ENCODE measurements around the gene LRRN4CL. TPM values are rescaled to one million over a fixed set of nuclear protein-coding genes. Genes with fewer than 3 reads are reported as not detected.

The LRRN4CL gene
- total RNA-seq, 1 donor = 13.8 TPM

Small RNAs within 50 kb of the gene (small RNA-seq; reads per million reads assigned to genes)
- gene SNORA57 = not detected

Other genes starting within 250 kb of the LRRN4CL start
- 646 and 720 TPM in 2 replicates for gene AHNAK, start 142.7 kb downstream of the LRRN4CL start, total RNA-seq
- gene EEF1G, start 115.6 kb downstream of the LRRN4CL start, total RNA-seq = 1,004 and 1,049 TPM in 2 replicates
- 6.5 and 7.6 TPM in 2 replicates for gene TUT1, start 98.0 kb downstream of the LRRN4CL start, total RNA-seq
- gene MTA2, start 87.7 kb downstream of the LRRN4CL start, total RNA-seq = 102 and 105 TPM in 2 replicates
- gene EML3, start 76.8 kb downstream of the LRRN4CL start, total RNA-seq = 26.4 and 29.5 TPM in 2 replicates
- gene ROM1, start 76.3 kb downstream of the LRRN4CL start, total RNA-seq = 6.5 TPM in 2 replicates
- 27.1 and 30.8 TPM in 2 replicates for gene B3GAT3, start 67.5 kb downstream of the LRRN4CL start, total RNA-seq
- 219 and 242 TPM in 2 replicates for gene GANAB, start 42.9 kb downstream of the LRRN4CL start, total RNA-seq
- 19.2 and 20.6 TPM in 2 replicates for gene INTS5, start 36.2 kb downstream of the LRRN4CL start, total RNA-seq
- gene C11orf98, start 24.3 kb downstream of the LRRN4CL start, total RNA-seq = 13.3 and 17.4 TPM in 2 replicates
- gene CSKMT, start 24.2 kb downstream of the LRRN4CL start, total RNA-seq = 6.2 and 11.2 TPM in 2 replicates
- gene UQCC3, start 17.9 kb downstream of the LRRN4CL start, total RNA-seq = 4.4 and 5.8 TPM in 2 replicates
- gene LBHD1, start 17.3 kb downstream of the LRRN4CL start, total RNA-seq = 7.6 and 8.0 TPM in 2 replicates
- gene UBXN1, start 10.5 kb downstream of the LRRN4CL start, total RNA-seq = 98.1 and 107 TPM in 2 replicates
- gene BSCL2, start 17.9 kb upstream of the LRRN4CL start, total RNA-seq = 63.6 and 67.7 TPM in 2 replicates
- not detected in 2 replicates for gene GNG3, start 18.1 kb upstream of the LRRN4CL start, total RNA-seq
- 13.0 and 18.8 TPM in 2 replicates for gene HNRNPUL2, start 37.9 kb upstream of the LRRN4CL start, total RNA-seq
- 34.0 and 35.9 TPM in 2 replicates for gene TTC9C, start 39.0 kb upstream of the LRRN4CL start, total RNA-seq
- gene ZBTB3, start 64.6 kb upstream of the LRRN4CL start, total RNA-seq = 13.0 TPM in 2 replicates
- gene POLR2G, start 72.0 kb upstream of the LRRN4CL start, total RNA-seq = 48.3 and 57.9 TPM in 2 replicates
- gene TAF6L, start 81.9 kb upstream of the LRRN4CL start, total RNA-seq = 21.2 and 22.1 TPM in 2 replicates
- 37.4 and 51.4 TPM in 2 replicates for gene TMEM179B, start 97.9 kb upstream of the LRRN4CL start, total RNA-seq
- gene TMEM223, start 102.5 kb upstream of the LRRN4CL start, total RNA-seq = 9.0 and 11.5 TPM in 2 replicates
- 25.6 and 31.1 TPM in 2 replicates for gene NXF1, start 115.9 kb upstream of the LRRN4CL start, total RNA-seq
- 35.8 and 40.7 TPM in 2 replicates for gene STX5, start 142.5 kb upstream of the LRRN4CL start, total RNA-seq
- not detected in 2 replicates for gene TEX54, start 143.3 kb upstream of the LRRN4CL start, total RNA-seq
- 31.2 and 34.0 TPM in 2 replicates for gene WDR74, start 150.1 kb upstream of the LRRN4CL start, total RNA-seq
- 217 and 259 TPM in 2 replicates for gene SLC3A2, start 191.4 kb upstream of the LRRN4CL start, total RNA-seq
- gene CHRM1, start 231.8 kb upstream of the LRRN4CL start, total RNA-seq = under 0.01 TPM in 1 of 2 replicates, not detected in the other

Data from osteoblast (primary cell).